Fibroblast of skin of right quadriceps (primary cell): ENCODE results near the gene WDR87.

Source experiments
- DNase-seq: peaks from one replicate; pipeline ENCODE4 v3.0.0-alpha.2; 2013

The WDR87 gene

DNA sequence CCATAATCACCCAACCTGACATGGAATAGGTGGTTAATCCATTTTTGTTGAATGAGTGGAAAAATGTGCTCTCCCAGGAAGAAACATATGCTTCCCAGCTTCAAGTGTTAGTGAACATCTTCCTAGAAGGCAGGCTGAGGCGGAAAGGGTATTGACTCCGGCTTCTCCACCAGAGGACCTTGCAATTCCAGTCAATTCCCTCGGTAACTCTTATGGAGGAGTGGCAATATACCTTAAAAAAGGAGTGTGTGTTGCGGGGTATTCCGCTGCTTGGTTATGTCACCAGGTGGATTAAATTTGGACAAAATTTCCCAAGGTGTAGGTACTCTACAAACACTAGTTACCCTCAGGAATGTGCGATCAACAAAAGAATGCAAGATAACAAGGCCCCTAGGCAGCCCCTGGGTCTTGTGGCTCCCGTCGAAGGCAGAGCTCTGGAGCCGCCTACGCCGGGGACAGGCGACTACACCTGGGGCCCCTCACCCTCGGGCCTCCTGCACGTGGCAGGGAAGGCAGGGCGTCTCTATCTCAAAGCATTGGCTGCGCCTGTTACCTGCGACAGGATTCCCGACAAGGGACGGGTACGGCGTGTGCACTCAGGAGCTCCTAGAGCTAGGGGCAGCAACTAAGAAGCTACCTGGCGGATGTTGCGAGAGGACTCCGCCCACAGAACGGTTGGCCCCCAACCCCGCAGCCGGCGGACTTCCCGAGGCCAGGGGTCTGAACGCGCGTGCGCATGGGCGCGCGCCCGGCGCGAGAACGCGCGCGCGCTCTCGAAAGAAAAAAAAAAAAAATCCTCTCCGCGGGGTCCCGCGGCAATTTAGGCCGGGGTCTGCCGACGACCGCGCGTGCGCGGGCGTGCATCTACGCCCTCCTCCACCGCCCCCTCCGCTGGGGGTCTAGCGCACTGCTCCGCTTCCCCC lies at the start of gene WDR87:
WDR87 (minus strand) TSS at position 649 of the 923 bp plus-strand sequence. CDS start 8,355 bp downstream, outside the sequence.
- DNase-seq, result peak; percentile 10

DNA sequence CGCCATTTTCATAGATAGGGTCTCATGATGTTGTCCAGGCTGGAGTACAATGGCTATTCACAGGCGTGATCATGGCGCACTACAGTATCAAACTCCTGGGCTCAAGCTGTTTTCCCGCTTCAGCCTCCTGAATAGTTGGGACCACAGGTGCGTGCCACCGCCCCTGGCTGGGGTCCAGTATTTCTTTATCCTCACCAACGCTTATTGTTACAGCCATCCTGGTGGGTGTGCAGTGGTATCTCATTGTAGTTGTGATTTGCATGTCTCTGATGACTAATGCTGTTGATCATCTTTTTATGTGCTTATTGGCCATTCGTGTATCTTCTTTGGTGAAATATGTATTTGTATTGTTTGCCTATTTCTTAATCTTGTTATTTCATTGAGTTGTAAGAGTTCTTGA lies 49.6 kb upstream of the WDR87 start:
- DNase-seq, result no peak

GRCh38 chr19:37954421-37954874 lies 48.1 kb upstream of the WDR87 start:
- no peak for DNase-seq

GRCh38 chr19:37953918-37954303 lies 47.5 kb upstream of the WDR87 start:
- DNase-seq, result no peak

DNA sequence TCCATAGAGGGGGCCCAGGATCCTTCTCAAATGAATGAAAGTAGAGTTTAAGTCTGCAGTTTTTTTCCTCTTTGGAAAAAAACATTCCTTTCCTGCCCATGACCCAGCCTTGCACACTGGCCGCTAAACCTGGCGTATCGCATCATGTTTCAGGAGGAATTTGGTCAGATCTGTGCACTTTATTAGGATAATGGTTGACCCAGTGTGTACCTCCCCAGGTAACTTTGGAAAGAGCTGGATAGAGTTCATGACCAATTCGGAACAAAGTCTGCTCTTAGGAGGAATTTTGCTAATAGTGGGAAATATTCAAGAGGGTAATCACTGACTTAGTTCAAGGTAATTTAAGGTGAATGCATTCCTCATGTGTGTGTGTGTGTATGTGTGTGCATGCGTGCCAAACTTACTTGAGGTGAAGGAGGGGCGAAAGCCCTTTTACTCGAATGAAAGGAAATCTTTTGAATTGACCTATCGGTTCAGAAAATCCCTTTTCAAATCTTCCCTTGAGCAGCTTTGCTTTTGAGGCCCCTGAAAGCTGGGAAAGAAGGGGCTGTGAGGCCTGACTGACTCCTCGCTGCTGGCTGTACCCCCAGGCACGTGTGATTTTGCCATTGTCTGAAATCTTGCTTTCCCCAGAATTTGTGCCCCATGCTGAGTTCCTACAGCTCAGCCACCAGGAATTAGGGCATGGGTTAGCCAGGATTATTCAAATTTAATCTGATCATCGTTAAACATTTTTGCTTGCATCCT lies 47.0 kb upstream of the WDR87 start:
- peak; percentile 46 for DNase-seq

GRCh38 chr19:37951816-37952210 lies 45.4 kb upstream of the WDR87 start:
- DNase-seq, result no peak

- no peak for DNase-seq
Measured at GRCh38 chr19:37950471-37951175, 44.2 kb upstream of the WDR87 start.

- DNase-seq, result no peak
Measured at GRCh38 chr19:37948362-37948761, 42.0 kb upstream of the WDR87 start.

DNA sequence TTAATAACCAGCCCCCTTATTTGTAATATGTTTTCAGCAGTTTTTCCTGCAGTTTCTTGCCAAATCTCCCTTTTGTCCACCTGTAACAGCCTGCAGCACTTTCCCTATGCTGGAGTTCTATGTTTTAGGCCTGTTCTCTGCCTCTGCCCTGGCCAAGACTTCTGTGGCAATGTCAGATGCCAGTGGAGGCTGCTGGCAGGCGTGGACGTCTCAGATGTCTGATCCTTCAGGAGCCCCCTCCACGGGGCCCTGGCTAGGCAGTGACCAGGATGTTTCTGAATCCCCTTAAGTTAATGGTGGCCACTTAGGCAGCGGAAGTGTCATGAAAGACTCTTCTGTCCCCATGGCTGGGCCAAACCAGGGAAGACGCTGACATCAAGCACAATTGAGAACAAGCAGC lies 41.4 kb upstream of the WDR87 start:
- DNase-seq, result no peak

DNA sequence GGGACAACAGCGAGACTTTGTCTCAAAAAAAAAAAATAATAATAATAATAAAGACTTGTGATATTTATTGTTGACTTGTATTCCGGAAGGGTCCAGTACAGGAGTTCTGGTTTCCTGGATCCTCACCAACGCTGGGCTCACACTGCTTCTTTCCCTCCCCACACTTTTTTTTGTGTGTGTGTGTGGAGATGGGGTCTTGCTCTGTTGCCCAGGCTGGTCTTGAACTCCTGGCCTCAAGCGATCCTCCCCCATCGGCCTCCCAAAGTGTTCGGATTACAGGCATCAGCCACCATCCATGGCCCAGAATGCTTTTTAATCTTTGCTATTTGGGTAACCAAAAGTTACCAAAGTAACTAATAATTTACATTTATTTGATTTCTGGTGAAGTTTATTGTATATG lies 39.7 kb upstream of the WDR87 start:
- no peak for DNase-seq

- DNase-seq, result no peak
Measured at GRCh38 chr19:37943480-37943879, 37.1 kb upstream of the WDR87 start.

GRCh38 chr19:37942516-37942902 lies 36.1 kb upstream of the WDR87 start:
- DNase-seq, result no peak

DNA sequence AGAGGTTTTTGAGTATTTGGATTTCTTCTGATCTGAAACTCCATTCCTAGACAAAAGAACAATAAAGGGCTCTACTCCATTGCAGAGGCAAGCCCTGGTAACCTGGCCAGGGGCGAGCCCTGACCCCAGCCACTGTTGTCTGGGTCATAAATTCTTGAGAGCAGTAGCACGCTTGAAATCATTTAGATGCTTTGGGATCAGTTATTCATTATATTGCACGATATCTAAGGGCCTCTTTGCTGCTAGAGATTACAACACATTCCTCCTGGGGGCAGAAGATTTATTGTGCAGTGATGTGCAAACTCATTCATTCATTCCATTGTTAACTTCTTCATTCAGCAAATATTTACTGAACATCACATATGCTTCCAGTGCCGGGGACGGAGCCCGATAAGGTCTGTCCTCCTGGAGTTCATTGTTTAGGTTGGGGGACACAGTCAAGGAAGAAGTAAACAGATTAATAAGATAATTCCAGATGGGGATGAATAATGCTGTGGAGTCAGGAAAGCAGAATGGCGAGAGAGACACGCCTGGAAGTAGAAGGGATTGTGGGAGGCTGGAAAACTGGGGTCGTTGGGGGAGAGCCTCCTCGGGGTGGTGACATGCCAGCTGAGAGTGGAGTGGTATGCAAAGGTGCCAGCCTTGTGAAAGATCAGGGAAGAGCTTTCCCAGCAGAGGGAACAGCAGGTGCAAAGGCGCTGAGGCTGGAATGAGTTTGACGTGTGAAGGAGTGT lies 35.6 kb upstream of the WDR87 start:
- no peak for DNase-seq

GRCh38 chr19:37938353-37938752 lies 32.0 kb upstream of the WDR87 start:
- DNase-seq, result no peak

- no peak for DNase-seq
Measured at GRCh38 chr19:37936886-37937285, 30.5 kb upstream of the WDR87 start.

DNA sequence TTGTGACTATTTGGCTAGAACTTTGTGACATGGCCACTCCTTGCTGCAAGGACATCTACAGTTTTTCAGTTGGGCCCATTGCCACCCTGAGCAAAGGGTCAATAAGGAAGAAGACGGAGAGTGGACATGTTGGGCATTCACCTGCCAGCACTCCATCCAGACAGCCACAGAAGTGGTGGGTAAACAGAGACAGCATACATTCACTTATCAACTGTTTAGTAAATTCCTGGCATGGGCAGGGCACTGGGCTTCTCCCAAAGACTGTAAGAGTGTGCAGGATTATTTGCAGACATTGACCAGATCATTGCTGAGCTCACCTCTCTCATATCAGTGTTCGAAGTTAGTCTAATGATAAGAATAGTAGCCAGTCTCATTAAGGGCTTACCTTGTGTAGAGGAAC lies 29.8 kb upstream of the WDR87 start:
- DNase-seq, result no peak

DNA sequence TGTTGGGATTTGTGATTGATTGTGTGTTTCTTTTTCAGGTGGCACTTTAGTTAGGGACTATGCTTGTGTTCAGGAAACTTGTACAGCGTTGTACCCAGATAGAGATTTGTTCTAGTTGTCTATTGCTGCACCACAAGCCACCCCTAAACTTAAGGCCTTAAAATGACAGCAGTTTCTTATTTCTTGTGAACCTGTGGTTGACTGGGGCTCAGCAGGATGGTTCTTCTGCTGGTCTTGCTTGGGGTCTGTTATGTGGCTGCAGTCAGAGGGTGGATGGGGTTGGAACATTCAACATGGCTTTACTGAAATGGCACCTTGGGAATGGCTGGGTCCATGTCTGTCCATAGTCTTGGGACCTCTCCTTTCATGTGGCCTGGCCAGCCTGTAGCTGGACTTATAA lies 28.9 kb upstream of the WDR87 start:
- no peak for DNase-seq

DNA sequence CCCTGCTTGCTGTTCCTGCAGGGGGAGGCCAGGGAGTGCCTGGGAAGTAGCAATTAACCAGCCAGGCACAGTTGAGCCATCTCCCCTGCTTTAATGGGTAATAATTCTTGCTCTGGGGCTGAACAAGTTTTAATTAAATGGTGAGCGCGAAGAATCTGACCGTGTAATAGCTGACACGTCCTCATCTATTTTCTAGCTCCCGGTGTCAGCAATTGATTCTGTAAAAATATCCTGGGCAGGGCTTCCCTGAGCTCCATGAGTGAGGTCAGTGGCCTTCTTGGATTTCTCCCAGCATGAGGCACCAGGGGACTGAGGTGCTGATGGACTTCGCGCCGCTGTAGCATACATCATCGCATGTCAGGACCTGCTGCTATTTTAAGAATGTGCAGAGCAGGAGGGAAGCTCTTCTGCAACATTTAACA lies 27.6 kb upstream of the WDR87 start:
- peak; percentile 68 for DNase-seq

GRCh38 chr19:37932985-37933936 lies 26.9 kb upstream of the WDR87 start:
- peak; percentile 21 for DNase-seq

GRCh38 chr19:37931881-37932655 lies 25.7 kb upstream of the WDR87 start:
- peak; percentile 63 for DNase-seq

DNA sequence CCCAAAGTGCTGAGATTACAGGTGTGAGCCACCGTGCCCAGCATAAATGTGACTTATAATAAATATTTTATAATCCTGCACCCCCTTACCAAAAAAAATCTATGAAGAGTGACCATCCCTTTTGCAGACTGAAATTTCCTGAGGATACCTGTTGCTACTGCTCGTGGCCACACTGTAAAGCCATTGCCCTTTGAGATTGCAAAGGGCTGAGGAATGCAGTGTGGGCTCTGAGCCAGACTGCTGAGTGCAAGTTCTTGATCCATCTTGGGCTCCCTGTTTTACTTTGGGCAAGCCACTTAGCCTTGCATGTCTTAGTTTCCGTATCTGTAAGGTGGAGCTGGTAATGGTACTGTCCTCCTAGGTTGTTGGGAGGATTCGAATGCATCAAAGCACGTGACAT lies 24.0 kb upstream of the WDR87 start:
- no peak for DNase-seq
